ENCODE results near the gene CHADL.

DNA sequence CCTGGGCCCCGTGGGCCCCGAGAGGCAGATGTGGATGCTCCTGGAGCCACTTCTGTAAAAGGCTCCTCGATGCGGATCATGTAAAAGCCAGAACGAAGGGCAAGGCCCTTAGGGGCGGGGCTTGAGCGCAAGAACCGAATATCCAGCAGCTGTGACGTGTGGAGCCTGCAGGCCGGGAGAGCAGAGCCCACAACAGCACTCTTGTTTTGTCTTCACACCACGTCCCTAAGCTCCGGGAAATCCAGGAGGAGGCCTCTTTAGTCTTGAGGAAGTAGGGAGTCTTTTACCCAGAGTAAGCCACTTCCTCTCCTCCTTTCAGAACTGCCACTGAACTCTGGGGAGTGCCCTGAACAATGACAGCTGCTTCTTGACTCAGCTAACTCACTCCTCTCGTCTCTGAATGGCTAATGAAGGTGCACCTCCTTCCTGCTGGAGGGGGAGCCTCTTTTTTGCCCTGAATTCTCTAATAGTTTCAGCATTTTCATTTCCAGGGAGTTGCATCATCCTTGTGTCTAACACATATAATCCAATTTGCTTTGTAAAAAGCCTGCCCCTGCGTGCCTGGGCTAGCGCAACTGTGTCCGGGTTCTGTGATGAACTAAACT, 23.1 kb downstream of the CHADL start:
- TF ChIP-seq, protein P1, sequence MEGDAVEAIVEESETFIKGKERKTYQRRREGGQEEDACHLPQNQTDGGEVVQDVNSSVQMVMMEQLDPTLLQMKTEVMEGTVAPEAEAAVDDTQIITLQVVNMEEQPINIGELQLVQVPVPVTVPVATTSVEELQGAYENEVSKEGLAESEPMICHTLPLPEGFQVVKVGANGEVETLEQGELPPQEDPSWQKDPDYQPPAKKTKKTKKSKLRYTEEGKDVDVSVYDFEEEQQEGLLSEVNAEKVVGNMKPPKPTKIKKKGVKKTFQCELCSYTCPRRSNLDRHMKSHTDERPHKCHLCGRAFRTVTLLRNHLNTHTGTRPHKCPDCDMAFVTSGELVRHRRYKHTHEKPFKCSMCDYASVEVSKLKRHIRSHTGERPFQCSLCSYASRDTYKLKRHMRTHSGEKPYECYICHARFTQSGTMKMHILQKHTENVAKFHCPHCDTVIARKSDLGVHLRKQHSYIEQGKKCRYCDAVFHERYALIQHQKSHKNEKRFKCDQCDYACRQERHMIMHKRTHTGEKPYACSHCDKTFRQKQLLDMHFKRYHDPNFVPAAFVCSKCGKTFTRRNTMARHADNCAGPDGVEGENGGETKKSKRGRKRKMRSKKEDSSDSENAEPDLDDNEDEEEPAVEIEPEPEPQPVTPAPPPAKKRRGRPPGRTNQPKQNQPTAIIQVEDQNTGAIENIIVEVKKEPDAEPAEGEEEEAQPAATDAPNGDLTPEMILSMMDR (IDR thresholded peaks at IDR 0.05) = no peak
- TF ChIP-seq POLR2A (IDR thresholded peaks at IDR 0.05) = peak in 1 of 2 donors; percentile 36
